A673 (cell line): ENCODE results near the gene LFNG. TPM values are rescaled to one million over a fixed set of nuclear protein-coding genes. Genes with fewer than 3 reads are reported as not detected.

Source experiments
- BruUV-seq: library from RNA; stranded (reverse); fragments of 400-500 nt; replicated peaks from 2 replicates; lab custom pipeline; 2021; lab: Mats Ljungman, UMichigan
- CTCF ChIA-PET: fragments of 300-600 bp; sonication (Branson Sonifier 250); formaldehyde crosslinking; loops from one replicate; lab custom pipeline; 2022; ENCODE audit warnings: antibody characterized with exemption; lab: Charles Lee
- POLR2A ChIA-PET: fragments of 300-600 bp; sonication (Branson Sonifier 250); formaldehyde crosslinking; loops from one replicate; lab custom pipeline; 2022; ENCODE audit warnings: antibody characterized with exemption; ENCODE audit not compliant: low non-redundant PET; lab: Charles Lee
- DNase-seq: peaks from one replicate; pipeline ENCODE4 v3.0.0-alpha.2; 2015; ENCODE audit warnings: low spot score
- H3K27ac ChIP-seq: fragments of 200-600 bp; sonication (generic); 2 replicates; pipeline ENCODE4 v1.5.1; 2016; ENCODE audit warnings: mixed run types, low read depth, mild to moderate bottlenecking, mixed read lengths, antibody characterized with exemption, low read length; ENCODE audit not compliant: poor library complexity, severe bottlenecking
- H3K27me3 ChIP-seq: fragments of 200-600 bp; sonication (generic); replicated peaks from 2 replicates; pipeline ENCODE4 v1.6.1; 2017; ENCODE audit warnings: mixed run types, low read depth, mild to moderate bottlenecking, mixed read lengths, antibody characterized with exemption, low read length; ENCODE audit not compliant: insufficient read depth, poor library complexity
- H3K36me3 ChIP-seq: fragments of 200-600 bp; sonication (generic); 2 replicates; pipeline ENCODE4 v1.6.1; 2016; ENCODE audit warnings: mixed run types, mild to moderate bottlenecking, mixed read lengths, antibody characterized with exemption, low read length; ENCODE audit not compliant: insufficient read depth, poor library complexity, severe bottlenecking
- H3K4me1 ChIP-seq: fragments of 200-600 bp; sonication (generic); 2 replicates; pipeline ENCODE4 v1.6.1; 2017; ENCODE audit warnings: mixed run types, mild to moderate bottlenecking, mixed read lengths, antibody characterized with exemption, low read length; ENCODE audit not compliant: insufficient read depth, poor library complexity, severe bottlenecking
- H3K4me3 ChIP-seq: fragments of 200-600 bp; sonication (generic); 2 replicates; pipeline ENCODE4 v1.5.1; 2016; ENCODE audit warnings: low read depth, mixed run types, mild to moderate bottlenecking, mixed read lengths, low read length; ENCODE audit not compliant: poor library complexity, severe bottlenecking
- H3K9me3 ChIP-seq: fragments of 200-600 bp; sonication (generic); 2 replicates; pipeline ENCODE4 v1.6.1; 2016; ENCODE audit warnings: mixed run types, low read depth, mild to moderate bottlenecking, mixed read lengths, antibody characterized with exemption, low read length; ENCODE audit not compliant: poor library complexity, severe bottlenecking
- CTCF ChIP-seq: fragments of 300-800, 200-600 bp; sonication (generic); conservative IDR thresholded peaks from 2 replicates; pipeline ENCODE4 v1.5.1; 2017; ENCODE audit warnings: low read depth, mild to moderate bottlenecking, antibody characterized with exemption, low read length, moderate library complexity, mixed read lengths
- EZH2 ChIP-seq: fragments of 200-600 bp; sonication (generic); IDR thresholded peaks from 2 replicates; pipeline ENCODE4 v1.6.1; 2017; ENCODE audit warnings: borderline replicate concordance, low read depth, mild to moderate bottlenecking, mixed read lengths, antibody characterized with exemption, low read length; ENCODE audit not compliant: poor library complexity, severe bottlenecking
- intact Hi-C: fragments of 100-400 bp; cut with micrococcal nuclease; formaldehyde crosslinking; loops from one replicate; pipeline ENCODE4 v1.10.0; 2022; ENCODE audit not compliant: unreplicated experiment
- total RNA-seq: library from RNA; stranded (reverse); gene quantifications from 2 replicates; pipeline ENCODE4 v1.2.3, GENCODE V29; 2021

Gene LFNG
- total RNA-seq, 1 experiment from 2014 or later = 11.7 TPM

- TF ChIP-seq EZH2 (no peak), CTCF (no peak)
- no peak for DNase-seq
- intact Hi-C loops = loop anchor here (5.0 kb wide), 2 partner anchors 37 to 78 kb away; partner anchors contain the start of genes LFNG and TTYH3
- POLR2A ChIA-PET = no interaction called here
- CTCF ChIA-PET = no interaction called here
- Histone ChIP-seq H3K4me3 (peak overlapping the region; percentile 73), H3K36me3 (peaks cover 10% of the 10 kb centered on the region), H3K27ac (peak overlapping the region; percentile 100), H3K4me1 (peaks cover 10% of the 10 kb centered on the region), H3K9me3 (no peaks in the 10 kb centered on the region), H3K27me3 (no peaks in the 10 kb centered on the region)
- no TSS peak for BruUV-seq
Measured at GRCh38 chr7:2554661-2555111, 35.1 kb downstream of the LFNG start.

GRCh38 chr7:2555121-2556052, 35.8 kb downstream of the LFNG start, which contains the start of gene BRAT1:
Gene BRAT1, minus strand, starts transcription at chr7:2555524. Its CDS starts 1,093 bp downstream, at chr7:2554431.
- peak within 1 kb of the TSS; percentile 73 for H3K4me3 ChIP-seq
- peaks cover 10% of the 10 kb centered on the region for H3K4me1 ChIP-seq
- H3K36me3 ChIP-seq = peaks cover 6% of the 10 kb centered on the region
- peak; percentile 97 for DNase-seq
- TF ChIP-seq CTCF = peak; percentile 38; the same call in 1 of the 2 replicates
- TF ChIP-seq EZH2 = no peak
- intact Hi-C loops = loop anchor here (5.0 kb wide), 2 partner anchors 38 to 77 kb away; partner anchors contain the start of genes LFNG and TTYH3
- no peaks in the 10 kb centered on the region for H3K9me3 ChIP-seq
- POLR2A ChIA-PET = no interaction called here
- CTCF ChIA-PET = interaction anchor here (0.6 to 0.7 kb wide), 3 partner anchors 59 to 289 kb away, joined by 4 to 11 read pairs (median 4); no protein-coding TSS in a partner anchor
- H3K27ac ChIP-seq = peak within 1 kb of the TSS; percentile 100
- H3K27me3 ChIP-seq = no peaks in the 10 kb centered on the region
- no TSS peak for BruUV-seq

GRCh38 chr7:2558629-2559282, 39.2 kb downstream of the LFNG start, which contains the start of gene IQCE:
Gene IQCE, plus strand, starts transcription at chr7:2558979. Its CDS starts 203 bp downstream, at chr7:2559182.
- Histone ChIP-seq H3K4me1 (peaks cover 10% of the 10 kb centered on the region), H3K9me3 (no peaks in the 10 kb centered on the region), H3K4me3 (peak within 1 kb of the TSS; percentile 98), H3K36me3 (no peaks in the 10 kb centered on the region), H3K27me3 (no peaks in the 10 kb centered on the region), H3K27ac (peak within 1 kb of the TSS; percentile 78)
- intact Hi-C loops = loop anchor here (5.0 kb wide), 2 partner anchors 41 to 74 kb away; partner anchors contain the start of genes LFNG and TTYH3
- DNase-seq = peak; percentile 92
- POLR2A ChIA-PET = no interaction called here
- TF ChIP-seq CTCF = no peak
- CTCF ChIA-PET = no interaction called here
- no TSS peak for BruUV-seq
